K562 (cell line): ENCODE results near the gene CHMP2A. TPM values are rescaled to one million over a fixed set of nuclear protein-coding genes. Genes with fewer than 3 reads are reported as not detected.
A peak's percentile ranks its signal among the peaks of the same experiment; 100 is the strongest.

Source experiments
- ARID3B ChIP-seq: fragments of 250-450 bp; sonication (Bioruptor Pico); IDR thresholded peaks from 2 replicates; pipeline ENCODE4 v1.4.0; 2020; ENCODE audit warnings: borderline replicate concordance
- ATF6 ChIP-seq: sonication (generic); formaldehyde crosslinking; IDR thresholded peaks from 2 replicates; pipeline ENCODE4 v1.4.0; 2020; ENCODE audit warnings: mild to moderate bottlenecking, missing genetic modification reagents
- E2F6 ChIP-seq, 2 experiments: IDR thresholded peaks; 2 replicates each; pipeline ENCODE4 v1.6.1; 2011; ENCODE audit warnings: borderline replicate concordance in 1 of 2, control low read depth in 1 of 2, low read depth in 1 of 2, low read length in 1 of 2, mild to moderate bottlenecking in 1 of 2, mixed read lengths in 1 of 2, moderate library complexity in 1 of 2; ENCODE audit not compliant: insufficient read depth in 1 of 2, insufficient read length in 1 of 2, poor library complexity in 1 of 2, severe bottlenecking in 1 of 2; ENCODE audit errors: extremely low read depth in 1 of 2
- EHMT2 ChIP-seq: fragments of 450-650 bp; IDR thresholded peaks from 2 replicates; pipeline ENCODE4 v1.6.1; 2018; ENCODE audit warnings: antibody characterized with exemption
- EP300 ChIP-seq: IDR thresholded peaks from 2 replicates; pipeline ENCODE4 v1.6.1; 2012; ENCODE audit warnings: low read length, improper control_type of control experiment
- ERF ChIP-seq: fragments of 450-650 bp; formaldehyde crosslinking; IDR thresholded peaks from 2 replicates; pipeline ENCODE4 v1.4.0; 2020; ENCODE audit warnings: mild to moderate bottlenecking, mixed read lengths
- FOXJ2 ChIP-seq: fragments of 200-800 bp; sonication (Bioruptor generic); IDR thresholded peaks from 2 replicates; pipeline ENCODE4 v1.6.1; 2016; ENCODE audit warnings: missing genetic modification characterization, missing compliant biosample characterization
- GTF2E2 ChIP-seq: fragments of 200-800 bp; sonication (Bioruptor generic); IDR thresholded peaks from 2 replicates; pipeline ENCODE4 v1.6.1; 2016; ENCODE audit warnings: missing genetic modification characterization, missing compliant biosample characterization
- JUND ChIP-seq, 2 experiments: IDR thresholded peaks; 2 replicates in 1 of 2; 3 replicates in 1 of 2; pipeline ENCODE4 v1.6.1; 2011; ENCODE audit warnings: borderline replicate concordance in 2 of 2, low read depth in 2 of 2, low read length in 2 of 2, improper control_type of control experiment in 1 of 2, missing biosample characterization in 1 of 2, missing genetic modification characterization in 1 of 2, missing genetic modification reagents in 1 of 2
- MTF1 ChIP-seq: fragments of 250-450 bp; sonication (Bioruptor Pico); IDR thresholded peaks from 2 replicates; pipeline ENCODE4 v1.9.0; 2021; ENCODE audit warnings: moderate library complexity, mild to moderate bottlenecking, inconsistent platforms, borderline replicate concordance
- NCOA2 ChIP-seq, 2 experiments: fragments of 450-650 bp; IDR thresholded peaks; 2 replicates each; pipeline ENCODE4 v1.6.1; 2018; ENCODE audit warnings: mild to moderate bottlenecking in 2 of 2, moderate library complexity in 1 of 2; ENCODE audit not compliant: partially characterized antibody in 2 of 2
- NR2C2 ChIP-seq, 2 experiments: fragments of 200-800 bp in 1 of 2; sonication (Bioruptor generic) in 1 of 2; sonication (generic) in 1 of 2; formaldehyde crosslinking in 1 of 2; IDR thresholded peaks; 2 replicates each; pipeline versions ENCODE4 v1.6.1 to v1.8.0; 2016 to 2022; ENCODE audit warnings: mild to moderate bottlenecking in 1 of 2, missing compliant biosample characterization in 1 of 2, missing genetic modification characterization in 1 of 2, missing genetic modification reagents in 1 of 2
- NRF1 ChIP-seq, 2 experiments: fragments of 450-650 bp; IDR thresholded peaks in 1 of 2; conservative IDR thresholded peaks in 1 of 2; 2 replicates each; pipeline ENCODE4 v1.6.1; 2014; ENCODE audit warnings: mild to moderate bottlenecking in 2 of 2
- PHF20 ChIP-seq: fragments of 450-650 bp; IDR thresholded peaks from 2 replicates; pipeline ENCODE4 v1.6.1; 2018; ENCODE audit not compliant: partially characterized antibody
- PREB ChIP-seq: sonication (generic); formaldehyde crosslinking; IDR thresholded peaks from 2 replicates; pipeline ENCODE4 v1.8.1; 2023; ENCODE audit warnings: mild to moderate bottlenecking, missing genetic modification reagents
- SMAD3 ChIP-seq: fragments of 450-650 bp; formaldehyde crosslinking; conservative IDR thresholded peaks from 2 replicates; pipeline ENCODE4 v1.4.0; 2020; ENCODE audit warnings: mild to moderate bottlenecking
- TAF7 ChIP-seq: fragments of 450-650 bp; IDR thresholded peaks from 2 replicates; pipeline ENCODE4 v1.6.1; 2016; ENCODE audit warnings: missing genetic modification characterization, missing compliant biosample characterization
- TCF7L2 ChIP-seq: fragments of 150-350 bp; IDR thresholded peaks from 2 replicates; pipeline ENCODE4 v1.6.1; 2016; ENCODE audit warnings: low read depth, mild to moderate bottlenecking, low read length, moderate library complexity
- ZNF764 ChIP-seq: fragments of 250-450 bp; sonication (Bioruptor Pico); IDR thresholded peaks from 2 replicates; pipeline ENCODE4 v1.4.0; 2020; ENCODE audit warnings: low read depth, mild to moderate bottlenecking, moderate library complexity
- ZNF780A ChIP-seq: fragments of 250-450 bp; sonication (Bioruptor Pico); IDR thresholded peaks from 2 replicates; pipeline ENCODE4 v1.5.0; 2021; ENCODE audit warnings: mild to moderate bottlenecking
- polyA plus RNA-seq, 8 experiments: library from polyadenylated mRNA; depleted of rRNA in 4 of 8; stranded (reverse) in 5 of 8; unstranded in 3 of 8; fragments of >200 nt; fragmentation: Nextera tagmentation in 2 of 8; fragmentation: Illumina TruSeq in 1 of 8; extraction: Ambion mirVana in 2 of 8; extraction: Trizol in 1 of 8; gene quantifications; 2 replicates each; pipeline versions ENCODE4 v1.2.1 to v1.2.3, GENCODE V29; 2011 to 2014; ENCODE audit warnings: inconsistent platforms in 1 of 8, missing spikeins in 1 of 8
- total RNA-seq, 7 experiments: library from RNA; depleted of rRNA in 6 of 7; stranded (reverse); fragments of >200 nt in 6 of 7; fragmentation: Illumina TruSeq in 2 of 7; extraction: Trizol in 2 of 7; gene quantifications; 2 replicates each; pipeline versions ENCODE4 v1.2.1 to v1.2.3, GENCODE V29; 2011 to 2021; ENCODE audit warnings: low replicate concordance in 1 of 7

Gene CHMP2A
- total and polyA plus RNA-seq, 9 of the 15 experiments (the other 6 are each of a cell fraction or from before 2014, with no cell fraction given) = 57.6 to 159 (median 87.2) TPM

- TF ChIP-seq TAF7 (tag) (peak; percentile 89), NRF1 (conservative IDR thresholded peaks at IDR 0.05 in 1 of 2, IDR thresholded peaks at IDR 0.05 in 1 of 2) (peak; percentile 95 to 96), PREB (CRISPR knock-in tag) (no peak), E2F6 (IDR thresholded peaks at IDR 0.05; ENCODE audit: borderline replicate concordance in 1 of 2, extremely low read depth in 1 of 2, insufficient read depth in 1 of 2, insufficient read length in 1 of 2, low read depth in 1 of 2, low read length in 1 of 2, poor library complexity in 1 of 2, severe bottlenecking in 1 of 2) (peak; percentile 34 to 39), ARID3B (no peak), EP300 (0 out of 2 replicates have a peak, but pooled peaks have one; percentile 4), NR2C2 (CRISPR knock-in tag; IDR thresholded peaks at IDR 0.05) (no peak; the same call in 1 of the 2 replicates), NR2C2 (tag; IDR thresholded peaks at IDR 0.05) (peak; percentile 78), FOXJ2 (tag) (peak; percentile 98), GTF2E2 (tag) (no peak), ZNF764 (CRISPR knock-in tag) (no peak), ERF (CRISPR knock-in tag) (no peak; the same call in 1 of the 2 replicates), SMAD3 (0 out of 2 replicates have a peak, but pooled peaks have one; percentile 8), PHF20 (peak; percentile 77), JUND (IDR thresholded peaks at IDR 0.05; ENCODE audit: borderline replicate concordance, low read depth, low read length) (peak; percentile 85), JUND (tag; IDR thresholded peaks at IDR 0.05; ENCODE audit: borderline replicate concordance, low read depth, low read length) (peak; percentile 81; the same call in 1 of the 3 replicates), NCOA2 (IDR thresholded peaks at IDR 0.05; ENCODE audit: partially characterized antibody in 2 of 2) (no peak), MTF1 (CRISPR knock-in tag) (no peak), TCF7L2 (no peak), ATF6 (CRISPR knock-in tag) (no peak), EHMT2 (no peak), ZNF780A (CRISPR knock-in tag) (no peak)
Observed at GRCh38 chr19:58572818-58573657, 18.1 kb upstream of the CHMP2A start, which contains the start of gene MZF1 (continued).
